HEK293 (cell line): Measurements from ENCODE around the gene LRP3.

ENCODE experiments used
- CTCF ChIA-PET: fragments of 350-600 bp; formaldehyde crosslinking; extraction: SDS; loops from one replicate; lab custom pipeline; 2021; ENCODE audit warnings: antibody characterized with exemption; lab: Yijun Ruan, JAX
- POLR2A ChIA-PET: fragments of 300-600 bp; formaldehyde crosslinking; extraction: SDS; loops from one replicate; lab custom pipeline; 2020; ENCODE audit warnings: antibody characterized with exemption, inconsistent platforms; lab: Yijun Ruan, JAX
- H3K27ac ChIP-seq: fragments of 200-500 bp; sonication (Bioruptor generic); 2 replicates; pipeline ENCODE4 v1.5.1; 2014; ENCODE audit warnings: low read depth, low read length, control low read depth, inconsistent platforms; ENCODE audit errors: extremely low read depth
- H3K36me3 ChIP-seq, 2 experiments: fragments of 200-500 bp in 1 of 2; sonication (Bioruptor generic) in 1 of 2; 1 replicate in 1 of 2; 2 replicates in 1 of 2; pipeline ENCODE4 v1.5.1; 2014 to 2017; ENCODE audit warnings: inconsistent platforms in 2 of 2, low read length in 2 of 2; ENCODE audit not compliant: control insufficient read depth in 2 of 2, insufficient read depth in 1 of 2
- H3K4me1 ChIP-seq: fragments of 200-500 bp; sonication (Bioruptor generic); 2 replicates; pipeline ENCODE4 v1.5.1; 2014; ENCODE audit warnings: mild to moderate bottlenecking, low read length, inconsistent platforms; ENCODE audit not compliant: control insufficient read depth, insufficient read depth
- H3K4me3 ChIP-seq: 2 replicates; pipeline ENCODE4 v1.5.1; 2011; ENCODE audit warnings: low read depth, mild to moderate bottlenecking, control low read depth, low read length, moderate library complexity
- H3K9me3 ChIP-seq: fragments of 200-500 bp; sonication (Bioruptor generic); 2 replicates; pipeline ENCODE4 v1.5.1; 2014; ENCODE audit warnings: low read depth, low read length, inconsistent platforms; ENCODE audit not compliant: control insufficient read depth, insufficient read depth
- GLIS2 ChIP-seq: fragments of 450-650 bp; formaldehyde crosslinking; IDR thresholded peaks from 2 replicates; pipeline ENCODE4 v1.5.1; 2016; ENCODE audit warnings: missing biosample characterization, missing genetic modification characterization
- SP2 ChIP-seq: fragments of 450-650 bp; formaldehyde crosslinking; IDR thresholded peaks from 2 replicates; pipeline ENCODE4 v1.5.1; 2016; ENCODE audit warnings: missing biosample characterization, missing genetic modification characterization
- ZIC2 ChIP-seq: fragments of 450-650 bp; formaldehyde crosslinking; IDR thresholded peaks from 2 replicates; pipeline ENCODE4 v1.5.1; 2016; ENCODE audit warnings: missing biosample characterization, missing genetic modification characterization
- ZNF202 ChIP-seq: fragments of 450-650 bp; formaldehyde crosslinking; IDR thresholded peaks from 2 replicates; pipeline ENCODE4 v1.5.1; 2016; ENCODE audit warnings: missing biosample characterization, missing genetic modification characterization, borderline replicate concordance
- ZNF239 ChIP-seq: fragments of 450-650 bp; formaldehyde crosslinking; IDR thresholded peaks from 2 replicates; pipeline ENCODE4 v1.5.1; 2016; ENCODE audit warnings: missing biosample characterization, missing genetic modification characterization
- ZNF37A ChIP-seq: fragments of 450-650 bp; IDR thresholded peaks from 2 replicates; pipeline ENCODE4 v1.5.1; 2018; ENCODE audit warnings: missing biosample characterization, missing genetic modification characterization
- ZNF48 ChIP-seq: fragments of 450-650 bp; formaldehyde crosslinking; IDR thresholded peaks from 2 replicates; pipeline ENCODE4 v1.5.1; 2016; ENCODE audit warnings: missing biosample characterization, missing genetic modification characterization
- ZNF501 ChIP-seq: fragments of 450-650 bp; formaldehyde crosslinking; IDR thresholded peaks from 2 replicates; pipeline ENCODE4 v1.5.1; 2016; ENCODE audit warnings: missing biosample characterization, missing genetic modification characterization
- ZNF585B ChIP-seq: fragments of 450-650 bp; formaldehyde crosslinking; IDR thresholded peaks from 2 replicates; pipeline ENCODE4 v1.5.1; 2016; ENCODE audit warnings: missing biosample characterization, missing genetic modification characterization
- ZNF837 ChIP-seq: fragments of 450-650 bp; formaldehyde crosslinking; IDR thresholded peaks from 2 replicates; pipeline ENCODE4 v1.5.1; 2016; ENCODE audit warnings: missing biosample characterization, missing genetic modification characterization
- ZSCAN18 ChIP-seq: fragments of 450-650 bp; formaldehyde crosslinking; IDR thresholded peaks from 2 replicates; pipeline ENCODE4 v1.5.1; 2016; ENCODE audit warnings: missing biosample characterization, missing genetic modification characterization
- TF ChIP-seq, protein P1 (sequence below): fragments of 450-650 bp; formaldehyde crosslinking; IDR thresholded peaks from 2 replicates; pipeline ENCODE4 v1.5.1; 2016; ENCODE audit warnings: missing biosample characterization, missing genetic modification characterization
- TF ChIP-seq, protein P2 (sequence below): fragments of 450-650 bp; formaldehyde crosslinking; IDR thresholded peaks from 2 replicates; pipeline ENCODE4 v1.5.1; 2016; ENCODE audit warnings: missing biosample characterization, missing genetic modification characterization

The LRP3 gene

GRCh38 chr19:33206261-33207039 is 12.3 kb downstream of the LRP3 start:
- Histone ChIP-seq H3K36me3 (peaks cover 24 to 56% of the 10 kb centered on the region in 2 experiments), H3K4me1 (no peaks in the 10 kb centered on the region), H3K27ac (no peak overlapping the region), H3K4me3 (no peak overlapping the region), H3K9me3 (no peaks in the 10 kb centered on the region)
- CTCF ChIA-PET: no interaction called here
- TF ChIP-seq GLIS2 (peak; percentile 12; the same call in 1 of the 2 replicates), ZNF37A (tag by site-specific recombination) (no peak)
- POLR2A ChIA-PET: no interaction called here

GRCh38 chr19:33207040-33207620 is 13.0 kb downstream of the LRP3 start:
- TF ChIP-seq, protein P1, sequence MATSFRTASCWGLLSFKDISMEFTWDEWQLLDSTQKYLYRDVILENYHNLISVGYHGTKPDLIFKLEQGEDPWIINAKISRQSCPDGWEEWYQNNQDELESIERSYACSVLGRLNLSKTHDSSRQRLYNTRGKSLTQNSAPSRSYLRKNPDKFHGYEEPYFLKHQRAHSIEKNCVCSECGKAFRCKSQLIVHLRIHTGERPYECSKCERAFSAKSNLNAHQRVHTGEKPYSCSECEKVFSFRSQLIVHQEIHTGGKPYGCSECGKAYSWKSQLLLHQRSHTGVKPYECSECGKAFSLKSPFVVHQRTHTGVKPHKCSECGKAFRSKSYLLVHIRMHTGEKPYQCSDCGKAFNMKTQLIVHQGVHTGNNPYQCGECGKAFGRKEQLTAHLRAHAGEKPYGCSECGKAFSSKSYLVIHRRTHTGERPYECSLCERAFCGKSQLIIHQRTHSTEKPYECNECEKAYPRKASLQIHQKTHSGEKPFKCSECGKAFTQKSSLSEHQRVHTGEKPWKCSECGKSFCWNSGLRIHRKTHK (tag by site-specific recombination): no peak
- TF ChIP-seq ZSCAN18 (tag by site-specific recombination) (no peak), ZNF585B (no peak), GLIS2 (peak; percentile 78), ZNF202 (tag by site-specific recombination) (no peak), ZNF239 (tag by site-specific recombination) (no peak), ZIC2 (peak; percentile 64)
- TF ChIP-seq, all 188 proteins: peak for 2
- Histone ChIP-seq H3K36me3 (peaks cover 24 to 49% of the 10 kb centered on the region in 2 experiments), H3K9me3 (no peaks in the 10 kb centered on the region), H3K27ac (0 out of 2 replicates have a peak overlapping the region, but pooled peaks have one; percentile 16), H3K4me3 (no peak overlapping the region), H3K4me1 (no peaks in the 10 kb centered on the region)
- CTCF ChIA-PET: no interaction called here
- POLR2A ChIA-PET: no interaction called here

DNA sequence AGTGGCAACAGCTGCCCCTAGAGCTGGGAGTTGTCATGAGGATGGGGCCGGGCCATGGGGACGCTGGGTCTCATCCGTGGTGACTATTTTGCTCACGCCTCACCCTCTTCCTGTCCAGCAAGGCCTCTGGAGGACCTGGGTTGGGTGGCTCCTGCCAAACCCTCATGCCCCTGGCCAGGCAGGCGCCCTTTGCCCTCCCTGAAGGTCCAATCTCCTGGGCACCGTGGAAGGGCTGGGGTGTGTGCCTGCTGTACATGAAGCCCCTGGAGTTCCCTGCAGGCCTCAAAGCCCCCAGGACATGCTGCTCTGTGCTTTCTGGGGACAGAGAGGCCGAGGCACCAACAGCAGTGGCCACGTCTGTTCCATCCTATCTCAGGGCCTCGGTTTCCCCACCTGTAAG is 13.8 kb downstream of the LRP3 start:
- Histone ChIP-seq H3K4me3 (no peak overlapping the region), H3K36me3 (peaks cover 21 to 41% of the 10 kb centered on the region in 2 experiments), H3K27ac (no peak overlapping the region), H3K4me1 (no peaks in the 10 kb centered on the region)
- CTCF ChIA-PET: no interaction called here
- TF ChIP-seq ZNF501 (no peak), SP2 (tag by site-specific recombination) (peak; percentile 5; the same call in 1 of the 2 replicates), ZNF837 (no peak), ZNF48 (no peak)
- TF ChIP-seq, protein P2, sequence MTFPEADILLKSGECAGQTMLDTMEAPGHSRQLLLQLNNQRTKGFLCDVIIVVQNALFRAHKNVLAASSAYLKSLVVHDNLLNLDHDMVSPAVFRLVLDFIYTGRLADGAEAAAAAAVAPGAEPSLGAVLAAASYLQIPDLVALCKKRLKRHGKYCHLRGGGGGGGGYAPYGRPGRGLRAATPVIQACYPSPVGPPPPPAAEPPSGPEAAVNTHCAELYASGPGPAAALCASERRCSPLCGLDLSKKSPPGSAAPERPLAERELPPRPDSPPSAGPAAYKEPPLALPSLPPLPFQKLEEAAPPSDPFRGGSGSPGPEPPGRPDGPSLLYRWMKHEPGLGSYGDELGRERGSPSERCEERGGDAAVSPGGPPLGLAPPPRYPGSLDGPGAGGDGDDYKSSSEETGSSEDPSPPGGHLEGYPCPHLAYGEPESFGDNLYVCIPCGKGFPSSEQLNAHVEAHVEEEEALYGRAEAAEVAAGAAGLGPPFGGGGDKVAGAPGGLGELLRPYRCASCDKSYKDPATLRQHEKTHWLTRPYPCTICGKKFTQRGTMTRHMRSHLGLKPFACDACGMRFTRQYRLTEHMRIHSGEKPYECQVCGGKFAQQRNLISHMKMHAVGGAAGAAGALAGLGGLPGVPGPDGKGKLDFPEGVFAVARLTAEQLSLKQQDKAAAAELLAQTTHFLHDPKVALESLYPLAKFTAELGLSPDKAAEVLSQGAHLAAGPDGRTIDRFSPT: peak; percentile 44
- TF ChIP-seq, all 188 proteins: peak for 2
- POLR2A ChIA-PET: no interaction called here
- no peaks in the 10 kb centered on the region for H3K9me3 ChIP-seq
